Measurements from ENCODE around the gene ZNF79. TPM values are rescaled to one million over a fixed set of nuclear protein-coding genes. Genes with fewer than 3 reads are reported as not detected.

Gene ZNF79
- total RNA-seq, 1 experiment from 2014 or later, result 9.8 TPM

- no peak for DNase-seq (ENCODE audit: low read depth)
These were observed 69.6 kb downstream of the ZNF79 start for GRCh38 chr9:127493592-127494303.

- DNase-seq (ENCODE audit: low read depth), result no peak
These were observed 70.1 kb downstream of the ZNF79 start for GRCh38 chr9:127494304-127494702.

Small RNA genes within 50 kb of the gene (small RNA-seq; reads per million reads assigned to genes)
- gene RF00019 (not detected), gene SNORA65 (763 reads per million, percentile 98 among the genes with 10 or more reads in this experiment)

Other genes with a start within 250 kb of the ZNF79 start
- gene GARNL3, start 159.6 kb upstream of the ZNF79 start, total RNA-seq (2014; rRNA removed; shearing (Covaris generic)), result 1.2 and 1.5 TPM in 2 replicates
- 5.1 and 8.9 TPM in 2 replicates for gene SLC2A8, start 27.2 kb upstream of the ZNF79 start, total RNA-seq (2014; rRNA removed; shearing (Covaris generic))
- 1,981 and 2,351 TPM in 2 replicates for gene RPL12, start 27.0 kb downstream of the ZNF79 start, total RNA-seq (2014; rRNA removed; shearing (Covaris generic))
- 13.0 and 13.2 TPM in 2 replicates for gene LRSAM1, start 27.1 kb downstream of the ZNF79 start, total RNA-seq (2014; rRNA removed; shearing (Covaris generic))
- gene STXBP1, start 187.9 kb downstream of the ZNF79 start, total RNA-seq (2014; rRNA removed; shearing (Covaris generic)), result 9.6 and 10.4 TPM in 2 replicates

Measured in HT1080 (cell line).